Central memory CD8-positive, alpha-beta T cell (primary cell): ENCODE data around the gene ART5.
"Not testable (repeated sequence)": the region's sequence is repeated elsewhere in the genome, so short reads cannot be mapped to it uniquely, and the experiment has no call there.

ENCODE experiments used
- ATAC-seq: fragments of 150-1000 bp; cut with Tn5 transposase; replicated peaks from 2 replicates; pipeline ENCODE4 v1.10.0; 2022; ENCODE audit warnings: mild to moderate bottlenecking, moderate FRiP score, moderate number of reproducible peaks; ENCODE audit not compliant: poor library complexity, severe bottlenecking; ENCODE audit errors: extremely low read depth
- DNase-seq, 2 donors: peaks; one replicate each; pipeline ENCODE4 v3.0.0; 2021; ENCODE audit warnings: low spot score in 2 of 2
- H3K27ac Mint-ChIP-seq: one replicate; pipeline ENCODE4 v1.8.0; 2022; ENCODE audit warnings: low read depth, mild to moderate bottlenecking, moderate library complexity, mixed read lengths
- H3K27me3 Mint-ChIP-seq: one replicate; pipeline ENCODE4 v1.8.0; 2022; ENCODE audit warnings: mixed read lengths
- H3K36me3 Mint-ChIP-seq: one replicate; pipeline ENCODE4 v1.8.0; 2022; ENCODE audit warnings: mild to moderate bottlenecking, moderate library complexity, mixed read lengths; ENCODE audit not compliant: insufficient read depth
- H3K4me1 Mint-ChIP-seq: one replicate; pipeline ENCODE4 v1.8.0; 2022; ENCODE audit warnings: mixed read lengths
- H3K4me3 Mint-ChIP-seq: one replicate; pipeline ENCODE4 v1.8.0; 2022; ENCODE audit warnings: mild to moderate bottlenecking, moderate library complexity, mixed read lengths
- H3K9me3 Mint-ChIP-seq: one replicate; pipeline ENCODE4 v1.8.0; 2022; ENCODE audit warnings: mixed read lengths

Gene ART5

DNA sequence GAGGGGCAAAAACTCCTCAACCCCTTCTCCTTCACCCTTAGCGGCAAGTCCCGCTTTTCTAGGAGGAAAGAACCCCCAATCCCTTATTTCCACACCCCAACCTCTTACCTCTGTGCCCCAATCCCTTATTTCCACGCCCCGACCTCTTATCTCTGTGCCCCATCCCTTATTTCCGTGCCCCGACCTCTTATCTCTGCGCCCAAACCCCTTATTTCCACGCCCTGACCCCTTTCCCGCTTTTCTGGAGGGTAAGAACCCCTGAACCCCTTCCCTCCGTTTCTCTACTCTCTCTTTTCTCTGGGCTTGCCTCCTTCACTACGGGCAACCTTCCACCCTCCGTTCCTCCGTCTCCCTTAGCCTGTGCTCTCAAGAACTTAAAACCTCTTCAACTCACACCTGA lies 7.1 kb upstream of the ART5 start:
- H3K27me3 Mint-ChIP-seq = peaks cover 72% of the 10 kb centered on the region
- H3K9me3 Mint-ChIP-seq, DNase-seq, H3K4me1 Mint-ChIP-seq, H3K27ac Mint-ChIP-seq, H3K4me3 Mint-ChIP-seq, ATAC-seq, H3K36me3 Mint-ChIP-seq: not testable (repeated sequence)

DNA sequence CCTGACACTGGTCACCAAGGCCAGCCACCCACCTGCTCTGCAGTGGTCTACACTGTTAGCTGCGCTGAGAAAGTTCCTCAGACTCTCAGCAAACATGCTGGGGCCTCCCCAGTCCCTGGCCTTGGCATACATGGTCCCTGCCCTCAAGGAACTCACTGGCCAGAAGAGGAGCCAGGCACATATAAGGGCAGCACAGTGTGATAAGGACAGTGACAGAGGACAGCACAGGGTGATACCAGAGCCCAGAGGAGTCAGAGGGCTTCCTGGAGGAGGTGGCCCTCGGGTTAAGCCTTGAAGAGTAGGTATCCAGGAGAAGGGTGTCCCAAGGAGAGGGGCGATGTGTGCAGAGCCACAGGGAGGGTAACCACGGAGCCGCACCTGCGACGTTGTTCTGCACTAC lies 3.8 kb upstream of the ART5 start:
- Mint-ChIP-seq H3K4me3 (no peak overlapping the region), H3K27me3 (peaks cover 87% of the 10 kb centered on the region)

DNA sequence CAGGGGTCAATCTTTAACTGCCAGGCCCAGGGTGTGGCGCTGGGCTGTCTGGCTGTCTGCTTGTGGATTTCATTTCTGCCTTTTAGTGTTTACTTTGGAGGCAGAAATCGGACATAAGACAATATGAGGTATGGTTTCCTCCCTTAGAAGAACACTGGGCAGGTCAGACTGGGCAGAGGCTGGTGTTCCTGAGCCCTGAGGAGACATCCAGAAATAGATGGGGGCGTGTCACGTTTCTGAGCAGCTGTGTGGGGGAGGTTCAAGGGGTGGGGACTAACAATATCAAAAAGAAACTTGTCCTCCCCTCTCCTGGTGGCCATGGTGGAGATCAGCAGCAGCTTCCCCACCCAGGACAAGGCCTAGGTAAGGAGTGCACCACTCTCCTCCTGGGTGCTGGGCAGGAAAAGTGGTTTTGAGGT lies 3.0 kb upstream of the ART5 start, which contains the start of gene ART1:
TSS of gene ART1 (plus strand) at position 312 of the 419 bp plus-strand sequence. CDS start 14,086 bp downstream, outside the sequence.
- no peaks in the 10 kb centered on the region for H3K36me3 Mint-ChIP-seq
- no peaks in the 10 kb centered on the region for H3K9me3 Mint-ChIP-seq
- peaks cover 86% of the 10 kb centered on the region for H3K27me3 Mint-ChIP-seq
- H3K27ac Mint-ChIP-seq = no peak within 1 kb of the TSS
- DNase-seq = no peak
- ATAC-seq = no peak
- no peak within 1 kb of the TSS for H3K4me3 Mint-ChIP-seq
- peaks cover 12% of the 10 kb centered on the region for H3K4me1 Mint-ChIP-seq

More for the DNA sequence above, 3.8 kb upstream of the ART5 start:
- DNase-seq = no peak
- ATAC-seq = no peak
- Mint-ChIP-seq H3K36me3 (no peaks in the 10 kb centered on the region), H3K4me1 (peaks cover 12% of the 10 kb centered on the region), H3K27ac (no peak overlapping the region), H3K9me3 (no peaks in the 10 kb centered on the region)

DNA sequence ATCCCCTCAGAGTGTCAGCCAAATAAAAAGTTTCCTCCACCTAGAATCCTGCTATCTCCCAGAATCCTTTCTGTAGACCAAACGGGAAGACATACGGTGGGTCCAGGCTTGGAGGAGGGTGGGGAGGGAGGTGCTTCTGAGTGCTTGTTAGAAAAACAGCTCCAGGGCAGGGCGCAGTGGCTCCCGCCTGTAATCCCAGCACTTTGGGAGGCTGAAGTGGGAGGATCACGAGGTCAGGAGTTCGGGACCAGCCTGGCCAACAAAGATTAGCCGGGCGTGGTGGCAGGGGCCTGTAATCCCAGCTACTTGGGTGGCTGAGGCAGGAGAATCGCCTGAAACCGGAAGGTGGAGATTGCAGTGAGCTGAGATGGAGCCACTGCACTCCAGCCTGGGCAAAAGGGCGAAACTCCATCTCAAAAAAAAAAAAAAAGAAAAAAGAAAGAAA lies 1.3 kb upstream of the ART5 start:
- not testable (repeated sequence) for H3K27ac Mint-ChIP-seq, DNase-seq, H3K36me3 Mint-ChIP-seq, H3K9me3 Mint-ChIP-seq, ATAC-seq
- H3K4me1 Mint-ChIP-seq = peaks cover 12% of the 10 kb centered on the region
- H3K27me3 Mint-ChIP-seq = peaks cover 86% of the 10 kb centered on the region
- peak overlapping the region; percentile 61 for H3K4me3 Mint-ChIP-seq

DNA sequence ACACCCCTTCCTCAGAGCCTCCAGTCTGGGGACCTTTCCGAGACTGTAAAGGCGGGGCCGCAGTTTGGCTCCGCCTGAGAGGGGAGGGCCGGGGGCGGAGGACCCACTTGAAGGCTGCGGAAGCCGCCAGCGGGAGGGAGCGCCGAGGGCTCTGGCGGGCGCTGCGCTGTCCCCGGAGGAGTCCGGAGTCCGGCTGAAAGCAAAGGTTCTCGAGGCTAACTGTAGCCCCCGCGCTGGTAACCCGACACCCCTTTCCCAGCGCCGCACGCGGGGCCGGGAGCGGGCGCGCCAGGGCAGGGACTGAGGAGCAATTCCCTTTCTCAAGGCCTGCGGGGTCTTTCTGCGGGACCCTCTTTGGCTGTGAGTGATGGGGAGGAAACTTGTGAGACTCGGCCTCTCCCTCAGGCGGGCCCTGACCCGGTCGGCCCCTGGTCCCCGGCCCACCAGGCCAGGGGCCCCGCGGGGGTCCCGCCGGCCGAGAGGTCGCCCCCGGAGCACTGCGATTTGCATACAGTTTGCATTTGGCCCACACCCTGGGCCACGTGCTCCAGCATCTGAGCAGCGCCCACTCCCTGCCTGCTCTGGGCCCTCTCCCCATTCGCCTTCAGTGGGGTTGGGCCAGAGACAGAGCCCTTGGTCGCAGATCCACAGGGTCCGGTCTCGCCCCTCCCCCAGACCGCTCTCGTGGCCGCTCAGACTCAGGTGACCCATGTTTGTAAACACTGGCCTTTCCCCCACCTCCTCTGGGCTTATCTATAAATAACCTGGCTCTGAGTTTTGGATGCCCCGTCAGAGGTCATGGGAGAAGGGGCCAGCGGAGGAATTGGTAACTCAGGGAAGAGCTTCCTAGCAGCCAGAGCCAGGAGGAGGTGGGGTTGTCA lies 519 bp upstream of the ART5 start:
- DNase-seq (peak in 1 of 2 donors; percentile 18), ATAC-seq (peak; percentile 70)
- H3K4me3 Mint-ChIP-seq = peak overlapping the region; percentile 63
- no peaks in the 10 kb centered on the region for H3K36me3 Mint-ChIP-seq
- peaks cover 12% of the 10 kb centered on the region for H3K4me1 Mint-ChIP-seq
- peaks cover 88% of the 10 kb centered on the region for H3K27me3 Mint-ChIP-seq
- H3K9me3 Mint-ChIP-seq = no peaks in the 10 kb centered on the region
- no peak overlapping the region for H3K27ac Mint-ChIP-seq

DNA sequence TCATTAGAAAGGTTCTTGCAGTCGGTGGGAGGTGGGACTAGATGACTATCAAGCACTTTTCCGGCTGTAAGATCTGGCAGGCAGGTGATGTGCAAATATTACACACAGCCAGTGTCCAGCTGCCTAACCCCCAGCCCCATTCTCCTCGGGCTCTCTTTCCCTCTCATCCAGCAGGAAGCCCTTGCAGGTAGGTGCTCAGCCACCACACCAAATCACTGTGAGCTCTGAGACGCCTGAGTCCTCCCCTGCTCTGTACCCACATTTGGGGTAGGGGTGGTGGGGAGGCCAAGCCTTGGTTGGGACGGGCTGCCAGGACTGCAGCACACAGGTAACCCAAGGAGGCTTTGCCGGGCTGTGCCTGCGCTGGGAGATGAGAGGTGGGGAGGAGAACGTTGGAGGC lies 601 bp downstream of the ART5 start:
- peaks cover 91% of the 10 kb centered on the region for H3K27me3 Mint-ChIP-seq
- peak overlapping the region; percentile 4 for H3K27ac Mint-ChIP-seq

DNA sequence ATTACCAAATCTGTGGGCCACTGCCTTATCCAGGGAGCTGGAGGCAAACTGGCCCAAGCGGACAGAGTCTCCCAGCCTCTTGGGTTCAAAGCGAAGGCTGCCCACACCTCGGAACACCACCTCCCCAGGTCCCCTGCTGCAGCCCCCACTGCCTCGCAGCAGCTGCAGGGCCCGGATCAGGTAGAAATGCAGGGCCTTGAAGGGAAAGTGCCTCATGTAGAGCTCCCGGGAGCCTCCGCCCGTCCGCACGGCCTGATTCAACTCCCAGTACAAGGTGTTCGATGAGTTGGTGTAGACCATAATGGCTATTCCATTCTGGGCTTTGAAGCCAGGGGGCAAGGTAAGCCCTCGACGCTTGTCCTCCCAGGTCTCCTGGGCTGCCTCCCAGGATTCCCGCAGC lies 2.0 kb downstream of the ART5 start:
- ATAC-seq = no peak
- DNase-seq = no peak
- H3K27me3 Mint-ChIP-seq = peaks cover 91% of the 10 kb centered on the region
- H3K4me1 Mint-ChIP-seq = peaks cover 12% of the 10 kb centered on the region
- no peak overlapping the region for H3K27ac Mint-ChIP-seq
- H3K9me3 Mint-ChIP-seq = no peaks in the 10 kb centered on the region
- no peaks in the 10 kb centered on the region for H3K36me3 Mint-ChIP-seq
- no peak overlapping the region for H3K4me3 Mint-ChIP-seq

More for the DNA sequence above, 601 bp downstream of the ART5 start:
- ATAC-seq (no peak), DNase-seq (no peak)
- Mint-ChIP-seq H3K4me3 (peak overlapping the region; percentile 63), H3K36me3 (no peaks in the 10 kb centered on the region), H3K4me1 (peaks cover 12% of the 10 kb centered on the region), H3K9me3 (no peaks in the 10 kb centered on the region)

DNA sequence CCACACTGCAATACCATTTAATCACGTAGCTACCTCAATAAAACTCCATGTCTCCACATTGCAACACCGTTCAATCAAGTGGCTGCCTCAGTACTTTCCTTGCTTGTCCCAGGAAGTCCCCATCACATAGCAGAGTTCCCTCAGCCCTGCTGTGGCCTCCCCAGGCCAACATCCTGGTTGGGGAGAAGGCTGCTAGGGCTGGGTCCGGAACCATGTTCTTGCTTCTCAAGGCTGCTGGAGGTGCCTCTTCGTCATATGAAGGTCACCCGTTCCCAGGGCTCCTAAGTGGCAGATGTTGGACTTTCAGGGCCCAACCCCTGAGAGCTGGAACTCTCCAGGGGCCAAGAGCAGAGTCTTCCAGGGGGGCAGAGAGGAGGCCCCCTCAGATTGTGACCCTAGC lies 3.3 kb downstream of the ART5 start:
- Mint-ChIP-seq H3K27ac (no peak overlapping the region), H3K4me3 (no peak overlapping the region), H3K36me3 (no peaks in the 10 kb centered on the region), H3K4me1 (peaks cover 12% of the 10 kb centered on the region), H3K9me3 (no peaks in the 10 kb centered on the region), H3K27me3 (peaks cover 79% of the 10 kb centered on the region)
- no peak for DNase-seq
- ATAC-seq = no peak

DNA sequence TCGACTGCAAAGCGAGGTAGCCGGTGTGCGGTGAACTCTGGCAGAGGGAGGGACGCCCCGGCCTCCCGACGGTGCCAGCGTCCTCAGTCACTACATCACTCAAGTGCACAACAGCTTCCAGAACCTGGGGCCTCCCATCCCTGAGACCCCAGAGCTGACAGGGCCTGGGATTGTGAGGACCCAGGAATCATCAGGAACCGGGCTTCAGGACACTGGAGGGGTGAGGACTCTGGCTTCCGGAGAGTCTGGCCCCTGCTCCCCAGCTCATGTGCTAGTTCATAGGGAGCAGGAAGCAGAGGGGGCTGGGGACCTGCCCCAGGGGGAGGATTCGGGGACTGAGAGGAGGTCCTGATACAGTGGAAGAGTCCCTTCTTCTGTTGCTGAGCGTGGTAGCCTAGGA lies 4.6 kb downstream of the ART5 start:
- H3K4me3 Mint-ChIP-seq = no peak overlapping the region
- no peak overlapping the region for H3K27ac Mint-ChIP-seq
- H3K36me3 Mint-ChIP-seq = no peaks in the 10 kb centered on the region
- ATAC-seq (no peak), DNase-seq (no peak)
- H3K9me3 Mint-ChIP-seq = no peaks in the 10 kb centered on the region
- H3K4me1 Mint-ChIP-seq = peaks cover 6% of the 10 kb centered on the region
- peaks cover 66% of the 10 kb centered on the region for H3K27me3 Mint-ChIP-seq

DNA sequence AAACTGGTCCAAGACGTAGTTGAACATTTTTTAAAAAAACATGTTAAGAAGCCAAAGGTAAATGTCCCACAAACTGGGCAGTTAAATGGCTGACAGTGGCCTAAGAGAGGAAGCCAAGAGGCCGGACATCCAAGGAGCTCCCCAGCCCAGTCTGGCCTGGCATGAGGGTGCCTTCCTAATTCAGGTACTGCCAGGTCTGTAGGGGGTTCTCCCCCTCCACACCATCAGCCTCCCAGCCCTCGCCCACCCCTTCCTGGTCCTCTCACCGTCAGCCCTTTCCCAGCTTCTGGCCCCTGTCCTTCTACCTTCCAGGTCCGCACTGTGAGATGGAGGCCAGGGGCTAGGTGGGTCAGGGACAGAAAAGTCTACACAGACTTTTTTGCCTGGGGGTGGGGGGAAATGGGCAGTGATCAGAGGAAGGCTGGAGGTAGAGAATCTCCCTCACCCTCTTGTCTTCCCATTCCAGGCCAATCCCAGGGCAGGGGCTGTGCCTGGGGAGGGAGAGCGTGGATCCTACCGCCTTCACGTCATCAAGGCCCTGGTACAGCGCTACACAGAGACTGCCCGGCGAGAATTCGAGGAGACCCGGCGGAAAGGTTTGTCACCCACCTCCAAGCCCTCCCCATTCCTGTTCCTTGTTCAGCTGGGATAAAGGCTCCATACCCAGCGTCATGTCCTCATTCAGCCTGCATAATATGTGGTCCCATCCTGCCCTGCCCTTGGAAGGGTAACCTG lies 6.0 kb downstream of the ART5 start:
- Mint-ChIP-seq H3K36me3 (no peaks in the 10 kb centered on the region), H3K27ac (no peak overlapping the region), H3K4me1 (no peaks in the 10 kb centered on the region), H3K9me3 (no peaks in the 10 kb centered on the region), H3K4me3 (no peak overlapping the region), H3K27me3 (peaks cover 55% of the 10 kb centered on the region)
- no peak for DNase-seq
- no peak for ATAC-seq

DNA sequence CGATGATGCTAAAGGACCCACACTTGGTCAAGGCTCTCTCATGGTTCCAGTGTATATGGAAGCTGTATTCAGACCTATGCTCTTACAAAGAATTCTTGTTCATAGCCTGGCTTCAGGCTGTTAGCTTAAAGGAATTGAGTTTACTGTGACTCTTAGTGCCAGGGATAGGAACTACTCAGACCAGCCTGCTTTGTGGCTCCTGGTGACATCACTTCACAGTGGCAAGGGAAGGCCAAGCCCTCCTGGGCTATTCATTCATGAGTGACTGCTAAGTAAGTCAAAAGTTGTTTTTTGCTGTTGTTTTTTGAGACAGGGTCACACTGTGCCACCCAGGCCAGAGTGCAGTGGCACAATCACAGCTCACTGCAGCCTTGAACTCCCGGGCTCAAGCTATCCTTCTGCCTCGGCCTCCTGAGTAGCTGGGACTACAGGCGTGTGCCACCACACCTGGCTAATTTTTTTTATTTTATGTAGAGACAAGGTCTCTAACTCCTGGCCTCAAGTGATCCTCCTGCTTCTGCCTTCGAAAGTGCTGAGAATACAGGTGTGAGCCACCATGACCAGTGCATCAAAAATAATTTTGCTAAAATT lies 9.6 kb downstream of the ART5 start:
- Mint-ChIP-seq H3K27ac (no peak overlapping the region), H3K4me3 (no peak overlapping the region), H3K9me3 (no peaks in the 10 kb centered on the region), H3K4me1 (no peaks in the 10 kb centered on the region), H3K36me3 (no peaks in the 10 kb centered on the region), H3K27me3 (peaks cover 24% of the 10 kb centered on the region)
- DNase-seq (no peak), ATAC-seq (no peak)

DNA sequence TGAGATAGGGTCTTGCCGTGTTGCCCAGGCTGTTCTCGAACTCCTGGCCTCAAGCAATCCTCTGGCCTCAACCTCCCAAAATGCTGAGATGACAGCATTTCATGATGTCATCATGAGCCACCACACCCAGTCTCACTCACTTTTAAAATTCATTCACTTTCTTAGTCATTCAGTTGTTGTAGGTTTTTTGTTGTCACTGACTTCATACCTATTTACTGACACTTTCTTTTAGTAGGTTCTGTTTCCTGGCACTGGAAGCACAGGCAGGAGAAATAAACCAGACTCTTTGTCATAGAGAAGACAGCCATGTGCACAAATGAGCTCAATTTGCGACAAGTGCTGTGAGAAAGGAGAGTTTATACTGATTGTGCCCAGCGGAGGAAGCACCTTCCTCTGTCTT lies 10.5 kb downstream of the ART5 start:
- no peak for ATAC-seq
- H3K27me3 Mint-ChIP-seq = peaks cover 16% of the 10 kb centered on the region

More for the DNA sequence above, 10.5 kb downstream of the ART5 start:
- H3K27ac Mint-ChIP-seq = no peak overlapping the region
- no peaks in the 10 kb centered on the region for H3K9me3 Mint-ChIP-seq
- H3K4me3 Mint-ChIP-seq = no peak overlapping the region
- no peaks in the 10 kb centered on the region for H3K36me3 Mint-ChIP-seq
- peaks cover 7% of the 10 kb centered on the region for H3K4me1 Mint-ChIP-seq
- no peak for DNase-seq
